Neural progenitor cell (in vitro differentiated cells): ENCODE measurements around the gene MAD1L1. TPM values are rescaled to one million over a fixed set of nuclear protein-coding genes. Genes with fewer than 3 reads are reported as not detected.

Source experiments
- DNase-seq: peaks from one replicate; pipeline ENCODE4 v3.0.0-alpha.2; 2016; ENCODE audit warnings: low spot score
- H2AFZ ChIP-seq: fragments of 200-600 bp; sonication (generic); replicated peaks from 2 replicates; pipeline ENCODE4 v1.6.1; 2016; ENCODE audit warnings: antibody characterized with exemption
- H3F3A ChIP-seq: fragments of 200-600 bp; sonication (generic); 2 replicates; pipeline ENCODE4 v1.6.1; 2016; ENCODE audit warnings: antibody characterized with exemption, low read depth
- H3K27ac ChIP-seq: fragments of 200-600 bp; sonication (generic); 2 replicates; pipeline ENCODE4 v1.5.1; 2016; ENCODE audit warnings: mild to moderate bottlenecking
- H3K27me3 ChIP-seq: fragments of 200-600 bp; sonication (generic); 2 replicates; pipeline ENCODE4 v1.6.1; 2016; ENCODE audit warnings: mild to moderate bottlenecking, moderate library complexity
- H3K36me3 ChIP-seq: fragments of 200-600 bp; sonication (generic); 2 replicates; pipeline ENCODE4 v1.5.1; 2016
- H3K4me1 ChIP-seq: fragments of 200-600 bp; sonication (generic); 2 replicates; pipeline ENCODE4 v1.6.1; 2016; ENCODE audit warnings: mixed run types
- H3K4me2 ChIP-seq: fragments of 200-600 bp; sonication (generic); 2 replicates; pipeline ENCODE4 v1.6.1; 2016
- H3K4me3 ChIP-seq: fragments of 200-600 bp; sonication (generic); 2 replicates; pipeline ENCODE4 v1.5.1; 2016
- H3K79me2 ChIP-seq: fragments of 200-600 bp; sonication (generic); 2 replicates; pipeline ENCODE4 v1.6.1; 2016; ENCODE audit warnings: low read depth
- H3K9ac ChIP-seq: fragments of 200-600 bp; sonication (generic); 2 replicates; pipeline ENCODE4 v1.6.1; 2016
- H3K9me3 ChIP-seq: fragments of 200-600 bp; sonication (generic); 2 replicates; pipeline ENCODE4 v1.5.1; 2016; ENCODE audit warnings: low read depth
- H4K20me1 ChIP-seq: fragments of 200-600 bp; sonication (generic); 2 replicates; pipeline ENCODE4 v1.6.1; 2016; ENCODE audit warnings: low read depth
- H3K27ac Mint-ChIP-seq: 3 replicates; pipeline ENCODE4 v1.8.0; 2021; ENCODE audit warnings: mixed read lengths
- H3K27me3 Mint-ChIP-seq: 2 replicates; pipeline ENCODE4 v1.8.0; 2022; ENCODE audit warnings: low read depth, mild to moderate bottlenecking, inconsistent platforms, moderate library complexity, mixed read lengths; ENCODE audit not compliant: insufficient read depth
- H3K36me3 Mint-ChIP-seq: 3 replicates; pipeline ENCODE4 v1.8.0; 2021; ENCODE audit warnings: mixed read lengths
- H3K4me1 Mint-ChIP-seq: 3 replicates; pipeline ENCODE4 v1.8.0; 2021; ENCODE audit warnings: mixed read lengths
- H3K4me3 Mint-ChIP-seq: 3 replicates; pipeline ENCODE4 v1.8.0; 2021; ENCODE audit warnings: mild to moderate bottlenecking, moderate library complexity, mixed read lengths
- H3K9me3 Mint-ChIP-seq: 3 replicates; pipeline ENCODE4 v1.8.0; 2020; ENCODE audit warnings: mixed read lengths
- EZH2 ChIP-seq: fragments of 200-600 bp; sonication (generic); IDR thresholded peaks from 2 replicates; pipeline ENCODE4 v1.6.1; 2017; ENCODE audit warnings: antibody characterized with exemption, mild to moderate bottlenecking, moderate library complexity
- EZH2phosphoT487 ChIP-seq: fragments of 200-600 bp; sonication (generic); IDR thresholded peaks from 2 replicates; pipeline ENCODE4 v1.6.1; 2017; ENCODE audit warnings: antibody characterized with exemption
- total RNA-seq: library from RNA; depleted of rRNA; stranded (reverse); fragments of >200 nt; gene quantifications from 2 replicates; pipeline ENCODE4 v1.2.3, GENCODE V29; 2015; ENCODE audit warnings: low replicate concordance
- TF ChIP-seq, protein P1 (sequence below): fragments of 200-600 bp; sonication (generic); IDR thresholded peaks from 2 replicates; pipeline ENCODE4 v1.5.1; 2017; ENCODE audit warnings: antibody characterized with exemption, mild to moderate bottlenecking

MAD1L1 gene
- total RNA-seq, 1 donor from 2014 or later, result 23.7 TPM

DNA sequence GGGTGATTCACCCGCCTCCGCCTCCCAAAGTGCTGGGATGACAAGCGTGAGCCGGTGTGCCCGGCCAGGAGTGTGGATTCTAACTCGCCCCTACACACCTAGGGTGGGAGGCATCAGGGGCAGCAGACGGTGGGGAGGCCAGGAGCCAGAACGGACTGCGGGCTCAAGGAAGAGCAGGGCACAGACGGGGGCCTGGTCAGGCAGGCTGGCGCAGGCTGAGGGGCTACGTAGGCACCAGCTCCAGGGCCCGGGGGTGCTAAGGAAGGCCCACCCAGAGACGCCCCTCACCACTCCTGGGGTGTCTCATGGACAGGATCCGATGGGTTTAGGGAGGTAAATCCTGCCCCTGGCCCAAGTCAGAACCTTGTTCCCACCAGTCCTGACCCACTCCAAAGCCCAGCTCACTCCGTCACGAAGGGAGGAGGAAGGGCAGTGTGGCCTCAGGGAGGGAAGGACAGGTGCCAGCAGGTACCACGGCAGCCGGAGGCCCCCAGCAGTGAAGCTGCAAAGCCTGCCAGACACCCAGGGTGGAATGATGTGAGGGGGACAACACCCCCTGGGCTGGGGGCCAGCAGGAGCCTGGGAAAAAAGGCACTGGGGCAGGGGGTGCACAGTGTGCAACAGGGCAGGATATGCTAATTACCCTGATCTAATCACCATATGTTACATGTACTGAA lies 251.4 kb downstream of the MAD1L1 start:
- H3K36me3 ChIP-seq, result no peaks in the 10 kb centered on the region
- H3K79me2 ChIP-seq, result no peaks in the 10 kb centered on the region
- H3K9me3 Mint-ChIP-seq, result no peaks in the 10 kb centered on the region
- H2AFZ ChIP-seq, result no peak overlapping the region
- H3K9me3 ChIP-seq, result no peaks in the 10 kb centered on the region
- H3K27ac ChIP-seq, result no peak overlapping the region
- H3K4me1 ChIP-seq, result no peaks in the 10 kb centered on the region
- no peak overlapping the region for H3K9ac ChIP-seq
- no peak overlapping the region for H3K4me3 ChIP-seq
- H3K4me3 Mint-ChIP-seq, result no peak overlapping the region
- peaks cover 6% of the 10 kb centered on the region for H3K4me1 Mint-ChIP-seq
- no peaks in the 10 kb centered on the region for H4K20me1 ChIP-seq
- H3K27me3 Mint-ChIP-seq, result peaks cover 3% of the 10 kb centered on the region
- H3F3A ChIP-seq, result peaks cover 5% of the 10 kb centered on the region
- H3K27me3 ChIP-seq, result no peaks in the 10 kb centered on the region
- H3K4me2 ChIP-seq, result no peak overlapping the region
- H3K36me3 Mint-ChIP-seq, result peaks cover 18% of the 10 kb centered on the region
- peak overlapping the region; percentile 66 for H3K27ac Mint-ChIP-seq
- TF ChIP-seq EZH2phosphoT487 (no peak), EZH2 (no peak)
- TF ChIP-seq, protein P1, sequence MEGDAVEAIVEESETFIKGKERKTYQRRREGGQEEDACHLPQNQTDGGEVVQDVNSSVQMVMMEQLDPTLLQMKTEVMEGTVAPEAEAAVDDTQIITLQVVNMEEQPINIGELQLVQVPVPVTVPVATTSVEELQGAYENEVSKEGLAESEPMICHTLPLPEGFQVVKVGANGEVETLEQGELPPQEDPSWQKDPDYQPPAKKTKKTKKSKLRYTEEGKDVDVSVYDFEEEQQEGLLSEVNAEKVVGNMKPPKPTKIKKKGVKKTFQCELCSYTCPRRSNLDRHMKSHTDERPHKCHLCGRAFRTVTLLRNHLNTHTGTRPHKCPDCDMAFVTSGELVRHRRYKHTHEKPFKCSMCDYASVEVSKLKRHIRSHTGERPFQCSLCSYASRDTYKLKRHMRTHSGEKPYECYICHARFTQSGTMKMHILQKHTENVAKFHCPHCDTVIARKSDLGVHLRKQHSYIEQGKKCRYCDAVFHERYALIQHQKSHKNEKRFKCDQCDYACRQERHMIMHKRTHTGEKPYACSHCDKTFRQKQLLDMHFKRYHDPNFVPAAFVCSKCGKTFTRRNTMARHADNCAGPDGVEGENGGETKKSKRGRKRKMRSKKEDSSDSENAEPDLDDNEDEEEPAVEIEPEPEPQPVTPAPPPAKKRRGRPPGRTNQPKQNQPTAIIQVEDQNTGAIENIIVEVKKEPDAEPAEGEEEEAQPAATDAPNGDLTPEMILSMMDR, result no peak
- no peak for DNase-seq

DNA sequence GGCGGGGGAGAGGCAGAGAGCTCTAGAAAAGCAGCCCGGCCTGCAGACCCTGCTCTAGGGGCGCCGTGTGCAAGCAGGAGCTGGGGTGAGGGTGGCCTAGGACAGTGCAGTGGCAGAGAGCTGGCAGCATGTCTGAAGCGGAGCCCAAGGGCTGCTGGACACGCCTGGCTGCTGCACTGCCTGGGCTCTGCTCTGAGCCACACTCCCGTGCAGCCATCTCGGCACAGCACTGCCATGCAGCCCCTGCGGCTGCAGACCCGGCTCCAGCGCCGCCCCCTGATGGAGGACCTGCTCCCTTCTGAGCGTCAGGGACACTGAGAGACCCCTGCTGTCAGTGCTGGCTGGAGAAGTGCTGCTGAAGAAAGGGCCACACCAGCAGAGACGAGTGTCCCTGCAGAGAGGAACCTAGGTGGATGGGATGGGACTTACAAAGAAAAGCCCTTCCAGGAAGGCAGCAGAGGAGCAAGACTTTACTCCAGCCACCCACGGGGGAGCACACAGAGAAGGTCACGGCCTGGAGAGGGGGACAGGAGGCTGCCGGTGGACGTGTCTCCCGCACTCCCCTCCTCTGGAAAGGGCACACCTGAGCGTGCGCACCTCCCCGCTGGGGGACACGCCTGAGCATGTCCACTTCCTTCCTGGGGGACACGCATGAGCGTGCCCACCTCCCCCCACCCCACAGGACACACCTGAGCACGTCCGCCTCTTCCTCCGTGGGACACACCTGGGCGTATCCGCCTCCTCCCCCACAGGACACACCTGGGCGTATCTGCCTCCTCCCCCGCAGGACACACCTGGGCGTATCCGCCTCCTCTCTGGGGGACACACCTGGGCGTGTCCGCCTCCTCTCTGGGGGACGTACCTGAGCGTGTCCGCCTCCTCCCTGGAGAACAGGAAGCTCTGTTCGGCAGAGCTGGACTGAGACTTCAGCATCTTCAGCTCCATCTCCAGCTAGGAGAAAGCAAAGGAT lies 252.9 kb downstream of the MAD1L1 start:
- no peak overlapping the region for H3K4me2 ChIP-seq
- H3K27ac ChIP-seq, result no peak overlapping the region
- H3K27me3 ChIP-seq, result no peaks in the 10 kb centered on the region
- no peak overlapping the region for H3K4me3 ChIP-seq
- Mint-ChIP-seq H3K27me3 (peaks cover 3% of the 10 kb centered on the region), H3K9me3 (no peaks in the 10 kb centered on the region), H3K36me3 (peaks cover 17% of the 10 kb centered on the region), H3K4me3 (no peak overlapping the region), H3K27ac (no peak overlapping the region), H3K4me1 (peaks cover 6% of the 10 kb centered on the region)
- TF ChIP-seq EZH2 (no peak), EZH2phosphoT487 (no peak)
- TF ChIP-seq, protein P1, result no peak
- H3K9ac ChIP-seq, result no peak overlapping the region
- no peaks in the 10 kb centered on the region for H3K4me1 ChIP-seq
- no peaks in the 10 kb centered on the region for H3K79me2 ChIP-seq
- H4K20me1 ChIP-seq, result no peaks in the 10 kb centered on the region
- no peaks in the 10 kb centered on the region for H3K9me3 ChIP-seq
- no peaks in the 10 kb centered on the region for H3K36me3 ChIP-seq
- DNase-seq, result no peak
- peaks cover 5% of the 10 kb centered on the region for H3F3A ChIP-seq
- H2AFZ ChIP-seq, result no peak overlapping the region

DNA sequence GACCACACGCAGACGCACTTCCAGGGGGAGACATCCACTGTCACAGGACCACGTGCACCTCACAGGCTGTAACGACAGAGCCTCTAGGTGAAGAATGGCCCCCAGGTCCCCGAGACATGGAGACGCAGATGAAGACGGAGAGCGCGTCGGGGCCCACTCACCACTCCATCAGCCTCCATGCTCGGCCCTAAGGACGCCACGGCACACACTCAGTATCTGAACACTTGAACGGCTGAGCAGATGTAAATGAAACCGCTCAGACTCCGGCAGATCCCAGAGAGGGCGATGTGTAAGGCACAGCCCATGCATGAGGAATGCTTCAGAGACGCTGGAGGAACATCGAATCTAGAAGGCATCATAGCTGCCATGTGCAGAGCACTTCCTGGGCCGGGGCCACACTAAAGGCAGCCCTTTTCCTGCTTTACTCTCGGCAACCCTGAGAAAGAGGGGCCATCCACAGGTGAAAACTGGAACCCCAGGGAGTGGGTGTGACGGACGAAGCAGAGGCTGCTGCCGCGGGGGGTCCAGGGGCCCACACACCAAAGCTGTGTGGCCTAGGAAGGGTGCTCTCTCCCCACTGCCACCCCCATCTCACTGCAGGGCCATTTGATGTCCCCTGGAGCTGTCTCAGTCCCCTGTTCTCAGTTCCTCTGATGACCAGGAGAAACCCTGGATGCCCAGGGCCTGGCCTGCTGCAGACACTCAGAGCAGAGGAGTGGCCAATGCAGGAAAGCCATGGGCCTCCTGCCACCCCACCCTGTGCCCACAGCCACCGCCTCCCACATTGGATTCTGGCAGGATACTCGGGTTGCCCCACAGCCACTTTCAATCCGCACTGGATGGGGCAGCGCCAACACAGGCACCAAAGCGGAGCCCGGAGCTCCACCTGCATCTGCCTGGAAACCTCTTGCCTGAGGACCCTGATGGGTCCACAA lies 253.8 kb downstream of the MAD1L1 start:
- H3K36me3 Mint-ChIP-seq, result peaks cover 16% of the 10 kb centered on the region
- no peak overlapping the region for H3K27ac Mint-ChIP-seq
- Histone ChIP-seq H4K20me1 (no peaks in the 10 kb centered on the region), H3K36me3 (no peaks in the 10 kb centered on the region), H3K4me1 (no peaks in the 10 kb centered on the region), H3K79me2 (no peaks in the 10 kb centered on the region), H3K9ac (no peak overlapping the region), H3F3A (no peaks in the 10 kb centered on the region), H3K27ac (no peak overlapping the region), H3K4me2 (no peak overlapping the region), H3K4me3 (no peak overlapping the region), H3K27me3 (no peaks in the 10 kb centered on the region), H2AFZ (no peak overlapping the region), H3K9me3 (no peaks in the 10 kb centered on the region)
- H3K9me3 Mint-ChIP-seq, result no peaks in the 10 kb centered on the region
- peaks cover 3% of the 10 kb centered on the region for H3K27me3 Mint-ChIP-seq
- no peak for DNase-seq
- TF ChIP-seq EZH2, result no peak
- TF ChIP-seq, protein P1, result no peak
- no peak for TF ChIP-seq EZH2phosphoT487
- H3K4me3 Mint-ChIP-seq, result no peak overlapping the region
- peaks cover 10% of the 10 kb centered on the region for H3K4me1 Mint-ChIP-seq
